Mucosa of rectum (tissue), 2 donors: ENCODE data around the gene SGMS1.
"Not testable (repeated sequence)": the region's sequence is repeated elsewhere in the genome, so short reads cannot be mapped to it uniquely, and the experiment has no call there.

ENCODE experiments used
- H3K27ac ChIP-seq, 2 donors: one replicate each; pipeline ENCODE4 v1.7.0; 2013; ENCODE audit warnings: inconsistent platforms in 2 of 2, low read depth in 2 of 2, low read length in 2 of 2
- H3K27me3 ChIP-seq, 2 donors: one replicate each; pipeline ENCODE4 v1.7.0; 2013; ENCODE audit warnings: low read length in 2 of 2; ENCODE audit not compliant: control insufficient read depth in 2 of 2, insufficient read depth in 2 of 2
- H3K36me3 ChIP-seq, 2 donors: one replicate each; pipeline ENCODE4 v1.7.0; 2013; ENCODE audit warnings: low read length in 2 of 2; ENCODE audit not compliant: control insufficient read depth in 2 of 2, insufficient read depth in 2 of 2
- H3K4me1 ChIP-seq, 2 donors: one replicate each; pipeline ENCODE4 v1.7.0; 2013; ENCODE audit warnings: low read length in 2 of 2, mild to moderate bottlenecking in 1 of 2; ENCODE audit not compliant: control insufficient read depth in 2 of 2, insufficient read depth in 2 of 2
- H3K4me3 ChIP-seq, 2 donors: one replicate each; pipeline ENCODE4 v1.7.0; 2013; ENCODE audit warnings: low read length in 2 of 2
- H3K9ac ChIP-seq, 2 donors: one replicate each; pipeline ENCODE4 v1.7.0; 2013; ENCODE audit warnings: low read length in 2 of 2, low read depth in 1 of 2, mild to moderate bottlenecking in 1 of 2
- H3K9me3 ChIP-seq, 2 donors: one replicate each; pipeline ENCODE4 v1.7.0; 2013; ENCODE audit warnings: low read length in 2 of 2; ENCODE audit not compliant: control insufficient read depth in 2 of 2
- donor health status: healthy.
- donor health status: Normal muscosa, but diverticular disease.

Gene SGMS1

DNA sequence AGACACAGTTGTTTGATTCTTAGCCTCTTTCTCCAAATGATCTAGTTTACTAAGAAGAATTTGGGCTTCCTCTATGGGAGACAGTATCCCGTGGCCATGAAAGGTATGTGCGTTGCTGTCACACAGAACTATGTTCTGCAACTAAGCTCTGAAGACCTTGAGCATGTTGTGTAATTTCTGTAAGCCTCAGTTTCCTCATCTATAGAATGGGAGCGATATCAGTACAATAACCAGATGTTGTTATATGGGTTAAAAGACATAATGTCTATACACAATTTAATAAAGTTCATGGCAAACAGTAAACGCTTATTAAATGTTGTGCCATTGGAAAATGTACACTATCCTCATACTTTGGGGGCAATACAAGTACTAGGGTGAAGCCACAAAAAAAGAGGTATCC is 187.0 kb downstream of the SGMS1 start:
- Histone ChIP-seq H3K27me3 (no peaks in the 10 kb centered on the region), H3K9me3 (no peaks in the 10 kb centered on the region), H3K4me1 (no peaks in the 10 kb centered on the region), H3K9ac (no peak overlapping the region), H3K4me3 (no peak overlapping the region), H3K36me3 (no peaks in the 10 kb centered on the region), H3K27ac (no peak overlapping the region)

DNA sequence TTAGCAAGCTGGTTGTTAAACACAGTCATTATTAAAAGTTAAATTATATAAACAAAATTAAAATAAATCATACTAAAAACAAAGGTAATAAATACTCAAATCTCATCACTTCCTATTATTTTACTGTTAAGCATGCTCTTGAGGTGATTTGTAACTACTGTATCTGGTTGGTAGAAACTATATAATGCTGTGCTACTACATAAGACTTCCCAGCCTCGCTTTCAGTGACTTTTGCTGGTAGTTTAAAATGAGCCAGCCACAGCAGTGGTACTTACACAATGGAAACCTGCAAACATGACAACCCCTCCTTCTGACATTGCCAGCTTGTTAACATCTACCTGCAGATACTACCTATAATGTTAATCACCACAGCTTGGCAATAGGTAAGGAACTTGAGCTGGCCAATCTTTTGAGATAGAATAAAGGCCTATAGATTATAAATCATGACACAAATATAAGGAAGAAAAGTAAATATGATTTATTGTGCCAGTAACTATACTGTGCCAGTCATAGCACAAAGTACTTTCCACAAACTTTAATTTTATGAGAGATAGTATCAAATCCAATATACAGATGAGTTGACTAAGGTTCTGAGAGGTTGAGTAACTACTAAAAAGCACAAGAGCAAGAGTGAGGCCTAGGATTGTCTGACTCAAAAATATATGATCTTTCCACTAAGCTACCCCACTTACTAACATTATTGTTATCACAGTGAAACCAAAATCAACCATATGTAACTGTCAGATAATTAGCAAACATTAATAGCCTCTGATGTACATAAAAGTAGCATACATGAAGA is 191.3 kb downstream of the SGMS1 start:
- Histone ChIP-seq H3K36me3 (no peaks in the 10 kb centered on the region), H3K27me3 (no peaks in the 10 kb centered on the region), H3K27ac (no peak overlapping the region), H3K9me3 (no peaks in the 10 kb centered on the region), H3K9ac (no peak overlapping the region), H3K4me1 (no peaks in the 10 kb centered on the region), H3K4me3 (no peak overlapping the region)

DNA sequence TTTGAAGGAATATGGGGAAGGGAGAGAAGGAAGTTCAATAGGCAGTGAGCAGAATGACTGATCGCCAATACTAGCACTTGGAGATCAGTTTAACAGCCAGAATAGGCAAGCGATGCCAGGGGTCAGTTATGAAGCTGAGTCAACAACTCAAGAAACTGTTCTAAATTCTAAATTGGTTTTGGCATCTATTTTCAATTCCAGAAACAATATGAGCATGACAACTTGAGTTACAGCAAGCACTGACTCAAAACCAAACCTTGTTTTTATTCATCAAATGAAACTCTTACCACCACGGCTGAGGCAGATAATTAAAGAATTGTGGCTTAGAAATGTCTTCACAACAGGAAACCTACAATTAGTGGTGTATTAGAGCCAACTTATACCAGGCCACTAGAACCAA is 192.0 kb downstream of the SGMS1 start:
- Histone ChIP-seq H3K9me3 (no peaks in the 10 kb centered on the region), H3K4me3 (no peak overlapping the region), H3K9ac (no peak overlapping the region), H3K27me3 (no peaks in the 10 kb centered on the region), H3K36me3 (no peaks in the 10 kb centered on the region), H3K27ac (peak overlapping the region; percentile 18 to 27), H3K4me1 (no peaks in the 10 kb centered on the region)

DNA sequence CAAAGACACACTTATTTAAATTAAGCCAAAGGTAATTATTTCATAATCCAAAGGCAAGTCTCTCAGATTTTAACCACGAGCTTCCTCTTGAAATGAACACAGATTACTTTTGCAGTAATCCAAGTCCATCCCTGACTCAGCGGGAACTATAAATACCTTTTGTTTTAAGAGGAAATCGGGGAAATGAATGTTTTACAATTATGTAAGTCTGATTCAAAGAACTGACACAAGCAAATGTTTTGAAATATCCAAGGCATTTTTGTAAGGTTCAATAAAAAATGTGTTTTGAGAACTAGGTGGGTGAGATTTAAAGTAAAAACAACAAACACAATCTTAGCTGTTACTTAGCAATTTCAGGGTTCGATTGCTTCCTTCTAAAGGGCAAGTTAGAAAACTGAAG is 192.6 kb downstream of the SGMS1 start:
- Histone ChIP-seq H3K4me3 (no peak overlapping the region), H3K9me3 (no peaks in the 10 kb centered on the region), H3K9ac (no peak overlapping the region), H3K27ac (peak overlapping the region in 1 of 2 donors; percentile 27), H3K4me1 (no peaks in the 10 kb centered on the region), H3K27me3 (no peaks in the 10 kb centered on the region), H3K36me3 (no peaks in the 10 kb centered on the region)

DNA sequence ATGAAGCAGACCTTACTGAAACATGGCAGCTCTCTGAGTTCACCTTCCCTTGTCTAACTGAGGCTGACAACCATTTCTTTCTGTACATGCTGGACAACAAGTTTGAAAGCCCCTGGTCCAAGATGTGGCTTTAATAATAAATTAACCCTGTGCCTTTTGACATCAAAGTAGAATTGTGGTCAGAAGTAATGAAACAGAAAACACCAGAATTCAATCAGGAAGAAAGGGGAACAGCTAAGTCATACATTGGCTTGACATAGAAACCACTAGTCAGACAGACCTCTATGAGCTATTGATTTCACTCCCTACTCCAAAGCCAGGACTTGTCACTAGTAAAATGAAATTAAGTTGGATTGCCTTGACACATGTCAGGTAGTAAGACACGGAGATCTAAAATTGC is 197.3 kb downstream of the SGMS1 start:
- no peaks in the 10 kb centered on the region for H3K36me3 ChIP-seq
- peaks cover 2 to 5% of the 10 kb centered on the region in 2 donors for H3K4me1 ChIP-seq
- H3K4me3 ChIP-seq: no peak overlapping the region
- no peak overlapping the region for H3K9ac ChIP-seq
- H3K27ac ChIP-seq: no peak overlapping the region
- H3K27me3 ChIP-seq: no peaks in the 10 kb centered on the region
- H3K9me3 ChIP-seq: no peaks in the 10 kb centered on the region

DNA sequence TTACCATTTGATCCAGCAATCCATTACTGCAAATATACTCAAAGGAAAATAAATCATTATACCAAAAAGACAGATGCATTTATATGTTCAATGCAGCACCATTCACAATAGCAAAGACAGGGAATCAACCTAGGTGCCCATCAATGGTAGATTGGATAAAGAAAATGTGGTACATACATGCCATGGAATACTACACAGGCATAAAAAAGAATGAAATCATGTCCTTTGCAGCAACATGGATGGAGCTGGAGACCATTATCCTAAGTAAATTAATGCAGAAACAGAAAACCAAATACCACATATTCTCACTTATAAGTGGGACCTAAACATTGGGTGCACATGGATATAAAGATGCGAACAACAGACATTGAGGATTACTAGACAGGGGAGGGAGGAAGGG is 198.5 kb downstream of the SGMS1 start:
- not testable (repeated sequence) for H3K36me3 ChIP-seq, H3K4me1 ChIP-seq, H3K9me3 ChIP-seq, H3K9ac ChIP-seq, H3K27ac ChIP-seq, H3K4me3 ChIP-seq, H3K27me3 ChIP-seq

DNA sequence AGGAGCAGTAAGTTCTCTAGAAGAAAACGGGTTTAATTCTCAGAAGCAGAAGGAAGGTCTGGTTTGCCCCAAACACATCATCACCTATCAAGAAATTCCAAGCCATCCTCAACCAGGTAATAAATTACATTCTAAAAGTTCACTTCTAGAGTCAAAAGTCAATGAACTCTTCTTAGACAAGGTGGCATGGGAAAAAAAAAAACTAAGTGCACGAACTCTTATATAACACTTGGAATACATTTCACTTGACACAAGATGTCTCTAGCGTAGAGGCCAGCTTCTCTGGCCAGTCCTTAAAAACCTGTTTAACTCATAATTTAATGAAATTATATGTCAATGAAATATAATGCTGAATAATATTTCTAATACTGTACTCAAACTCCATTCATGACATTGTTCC is 200.3 kb downstream of the SGMS1 start:
- no peaks in the 10 kb centered on the region for H3K27me3 ChIP-seq
- no peaks in the 10 kb centered on the region for H3K36me3 ChIP-seq
- no peaks in the 10 kb centered on the region for H3K9me3 ChIP-seq
- no peak overlapping the region for H3K27ac ChIP-seq
- H3K4me1 ChIP-seq: peaks cover 7 to 8% of the 10 kb centered on the region in 2 donors
- H3K4me3 ChIP-seq: no peak overlapping the region
- no peak overlapping the region for H3K9ac ChIP-seq

DNA sequence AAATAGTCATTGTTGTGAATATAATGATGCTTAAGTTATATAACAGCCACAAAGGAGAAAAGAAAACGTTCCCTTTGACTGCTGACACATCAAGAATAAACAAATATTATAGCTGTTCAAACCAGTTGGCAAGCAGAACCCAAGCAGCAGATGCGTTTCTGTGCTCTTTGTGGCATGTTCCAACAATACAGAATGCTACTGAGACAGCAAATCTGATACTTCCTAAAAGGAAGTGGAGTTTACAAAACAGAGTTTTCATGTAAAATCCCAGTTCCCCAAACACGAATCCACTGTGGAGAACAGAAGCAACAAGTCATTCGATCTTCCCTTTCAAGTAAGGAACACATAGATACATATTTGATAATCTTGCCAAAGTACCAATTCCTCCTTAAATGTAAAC is 201.5 kb downstream of the SGMS1 start:
- Histone ChIP-seq H3K4me1 (peaks cover 8 to 14% of the 10 kb centered on the region in 2 donors), H3K27ac (peak overlapping the region in 1 of 2 donors; percentile 49), H3K4me3 (no peak overlapping the region), H3K9ac (no peak overlapping the region), H3K9me3 (no peaks in the 10 kb centered on the region), H3K27me3 (no peaks in the 10 kb centered on the region), H3K36me3 (no peaks in the 10 kb centered on the region)

DNA sequence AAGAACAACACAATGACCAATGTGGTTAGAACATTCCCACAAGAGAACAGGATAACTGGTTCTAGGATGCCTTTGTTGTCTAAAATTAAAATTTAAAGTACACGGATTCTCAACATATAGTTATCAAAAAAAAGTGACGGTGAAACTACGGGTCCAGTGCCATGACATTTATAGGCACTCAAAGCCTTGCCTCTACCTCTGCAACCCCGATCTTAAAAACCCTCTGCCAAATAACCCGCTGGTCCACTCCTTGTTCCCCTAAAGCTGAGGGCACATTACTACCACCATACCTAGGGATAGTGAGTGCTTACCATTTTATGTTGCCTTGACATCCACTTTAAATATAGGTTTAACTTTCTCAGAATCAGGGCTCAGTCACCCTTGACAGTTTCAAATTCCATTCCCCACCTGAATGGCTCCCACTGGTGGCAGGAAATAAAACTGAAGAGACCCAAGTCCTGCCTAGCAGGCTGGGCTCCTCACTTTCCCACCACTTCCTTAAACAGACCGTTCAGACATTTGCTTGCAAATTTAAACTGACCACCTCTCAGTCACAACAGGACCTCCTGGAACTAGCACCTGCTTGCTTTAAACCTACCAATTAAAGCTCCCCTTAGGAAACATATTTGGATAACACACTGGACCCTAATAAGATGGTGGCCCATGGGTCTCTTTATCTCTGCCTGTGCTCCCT is 202.6 kb downstream of the SGMS1 start:
- Histone ChIP-seq H3K4me1 (peaks cover 8 to 14% of the 10 kb centered on the region in 2 donors), H3K27ac (peak overlapping the region; percentile 5 to 49), H3K9ac (no peak overlapping the region), H3K27me3 (no peaks in the 10 kb centered on the region), H3K4me3 (no peak overlapping the region), H3K9me3 (no peaks in the 10 kb centered on the region), H3K36me3 (no peaks in the 10 kb centered on the region)

DNA sequence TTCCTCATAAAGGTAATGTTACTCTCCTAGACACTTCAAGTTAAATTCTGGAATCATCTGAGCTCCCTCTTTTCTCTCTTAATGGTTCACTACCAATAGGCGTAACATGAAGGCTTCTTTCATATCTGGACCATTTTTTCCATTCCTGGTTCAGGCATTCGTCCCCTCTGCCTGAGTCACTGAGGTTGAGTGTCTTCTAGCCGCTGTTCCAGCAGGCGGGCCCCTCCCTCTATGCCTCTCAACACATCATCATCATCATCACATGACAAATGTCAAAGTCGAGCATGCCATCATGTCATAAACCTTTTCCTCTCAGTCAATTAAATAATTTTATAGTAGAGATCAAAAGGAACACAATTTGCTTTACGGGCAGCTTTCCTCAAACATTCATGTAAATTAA is 203.6 kb downstream of the SGMS1 start:
- no peak overlapping the region for H3K27ac ChIP-seq
- peaks cover 8 to 14% of the 10 kb centered on the region in 2 donors for H3K4me1 ChIP-seq

More for the DNA sequence above, 203.6 kb downstream of the SGMS1 start:
- H3K4me3 ChIP-seq: no peak overlapping the region
- H3K9ac ChIP-seq: no peak overlapping the region
- H3K36me3 ChIP-seq: no peaks in the 10 kb centered on the region
- H3K9me3 ChIP-seq: no peaks in the 10 kb centered on the region
- H3K27me3 ChIP-seq: no peaks in the 10 kb centered on the region
